NCI-H2227 (cell line): ENCODE measurements around the gene LCN6.

Source experiments
- DNase-seq: peaks from one replicate; lab custom pipeline; 2025; ENCODE audit not compliant: unreplicated experiment; lab: John Stamatoyannopoulos, UW

LCN6 gene

DNA sequence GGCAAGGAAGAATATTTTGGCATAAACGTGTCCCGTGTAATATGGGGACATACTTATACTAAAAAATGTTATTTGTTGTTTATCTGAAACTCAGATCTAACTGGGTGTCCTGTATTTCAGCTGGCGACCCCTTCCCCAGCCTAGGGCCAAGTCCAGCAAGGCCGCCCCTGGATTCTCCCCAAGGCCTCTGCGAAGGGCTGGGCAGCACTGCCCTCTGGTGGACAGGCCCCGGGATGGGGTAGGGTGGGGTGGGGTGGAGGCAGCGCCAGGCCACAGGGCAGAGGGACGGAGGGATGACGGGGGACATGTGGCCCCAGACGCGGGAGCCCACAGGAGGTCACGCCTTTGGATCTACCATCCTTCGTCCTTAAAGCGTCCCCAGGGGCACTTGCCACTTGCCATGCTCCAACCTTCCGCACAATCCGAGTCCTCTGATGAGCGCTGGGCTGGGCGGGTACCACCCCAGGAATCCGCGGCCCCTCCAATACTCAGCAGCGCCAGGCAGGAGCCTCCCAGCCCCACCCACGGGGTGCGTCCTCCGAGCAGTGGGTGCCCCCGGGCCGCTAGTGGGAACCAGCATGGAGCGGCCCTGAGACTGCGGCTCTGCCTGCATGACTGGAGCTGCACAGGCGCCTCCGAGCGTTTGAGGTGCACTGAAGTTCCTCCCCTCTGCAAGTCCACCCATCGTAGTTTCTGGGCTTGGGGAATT is 54.0 kb downstream of the LCN6 start:
- no peak for DNase-seq
